NT2/D1 (cell line): ENCODE measurements around the gene FTSJ3.

Experiments
- DNase-seq: peaks from one replicate; pipeline ENCODE4 v3.0.0-alpha.2; 2011; ENCODE audit warnings: low read depth, low spot score
- H3K27me3 ChIP-seq: 2 replicates; pipeline ENCODE4 v1.6.0; 2011; ENCODE audit warnings: mild to moderate bottlenecking; ENCODE audit not compliant: insufficient read length, insufficient read depth
- H3K36me3 ChIP-seq: 2 replicates; pipeline ENCODE4 v1.6.1; 2011; ENCODE audit warnings: mild to moderate bottlenecking, low read length, mixed read lengths; ENCODE audit not compliant: insufficient read depth, insufficient read length
- H3K4me1 ChIP-seq: 2 replicates; pipeline ENCODE4 v1.5.1; 2011; ENCODE audit not compliant: insufficient read depth, insufficient read length
- H3K4me3 ChIP-seq: 2 replicates; pipeline ENCODE4 v1.5.1; 2011; ENCODE audit warnings: low read depth; ENCODE audit not compliant: insufficient read length
- H3K9ac ChIP-seq: 2 replicates; pipeline ENCODE4 v1.6.0; 2011; ENCODE audit warnings: low read depth; ENCODE audit not compliant: insufficient read length
- H3K9me3 ChIP-seq: 2 replicates; pipeline ENCODE4 v1.5.1; 2011; ENCODE audit warnings: mild to moderate bottlenecking, low read length; ENCODE audit not compliant: insufficient read depth
- SUZ12 ChIP-seq: IDR thresholded peaks from 2 replicates; pipeline ENCODE4 v1.6.1; 2011; ENCODE audit not compliant: insufficient read length, insufficient read depth; ENCODE audit errors: extremely low read depth
- YY1 ChIP-seq: IDR thresholded peaks from 2 replicates; pipeline ENCODE4 v1.6.1; 2011; ENCODE audit not compliant: insufficient read length, insufficient read depth
- ZNF274 ChIP-seq: IDR thresholded peaks from 2 replicates; pipeline ENCODE4 v1.6.1; 2011; ENCODE audit warnings: mild to moderate bottlenecking, low read depth, low read length

FTSJ3 gene

DNA sequence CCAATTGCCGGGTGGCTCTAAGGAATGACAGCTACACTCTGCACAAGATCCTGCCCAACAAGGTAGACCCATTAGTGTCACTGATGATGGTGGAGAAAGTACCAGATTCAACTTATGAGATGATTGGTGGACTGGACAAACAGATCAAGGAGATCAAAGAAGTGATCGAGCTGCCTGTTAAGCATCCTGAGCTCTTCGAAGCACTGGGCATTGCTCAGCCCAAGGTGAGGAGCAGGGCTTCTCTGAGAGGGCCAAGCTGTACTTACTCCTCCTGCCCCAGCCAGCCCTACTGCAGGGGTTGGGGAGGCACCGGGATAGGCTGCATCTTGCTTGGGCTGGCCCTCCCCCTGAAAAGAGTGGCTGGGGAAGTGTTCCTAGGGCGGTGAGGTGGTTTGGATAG, 2.8 kb upstream of the FTSJ3 start:
- TF ChIP-seq YY1, result no peak
- TF ChIP-seq SUZ12, result no peak
- no peak for TF ChIP-seq ZNF274
- H3K4me1 ChIP-seq, result peaks cover 6% of the 10 kb centered on the region
- H3K9me3 ChIP-seq, result no peaks in the 10 kb centered on the region
- H3K27me3 ChIP-seq, result no peaks in the 10 kb centered on the region
- no peak for DNase-seq
- H3K9ac ChIP-seq, result no peak overlapping the region
- H3K36me3 ChIP-seq, result peaks cover 84% of the 10 kb centered on the region
- no peak overlapping the region for H3K4me3 ChIP-seq

DNA sequence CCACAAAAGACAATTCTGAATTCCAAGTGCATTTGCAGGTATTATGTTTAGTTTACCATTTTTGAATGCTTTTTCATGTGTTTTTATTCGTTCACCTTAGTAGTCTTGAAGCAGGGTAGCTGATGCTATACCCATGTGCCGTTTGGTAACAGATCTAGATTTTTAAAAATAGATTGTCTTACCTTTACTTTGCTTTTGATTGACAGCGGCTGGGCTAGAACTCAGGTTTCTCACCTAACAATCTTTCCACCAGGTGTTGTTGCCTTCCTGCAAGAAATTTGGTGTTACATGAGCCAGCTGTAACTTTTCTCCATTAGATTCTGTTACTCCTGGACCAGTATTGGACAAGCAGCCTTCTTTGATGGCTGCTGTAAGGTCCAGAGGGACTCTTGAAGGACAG, 1.5 kb upstream of the FTSJ3 start:
- Histone ChIP-seq H3K36me3 (peaks cover 84% of the 10 kb centered on the region), H3K9ac (no peak overlapping the region), H3K27me3 (no peaks in the 10 kb centered on the region), H3K4me3 (no peak overlapping the region), H3K9me3 (no peaks in the 10 kb centered on the region), H3K4me1 (peaks cover 6% of the 10 kb centered on the region)
- no peak for DNase-seq
- TF ChIP-seq ZNF274 (no peak), YY1 (no peak)

DNA sequence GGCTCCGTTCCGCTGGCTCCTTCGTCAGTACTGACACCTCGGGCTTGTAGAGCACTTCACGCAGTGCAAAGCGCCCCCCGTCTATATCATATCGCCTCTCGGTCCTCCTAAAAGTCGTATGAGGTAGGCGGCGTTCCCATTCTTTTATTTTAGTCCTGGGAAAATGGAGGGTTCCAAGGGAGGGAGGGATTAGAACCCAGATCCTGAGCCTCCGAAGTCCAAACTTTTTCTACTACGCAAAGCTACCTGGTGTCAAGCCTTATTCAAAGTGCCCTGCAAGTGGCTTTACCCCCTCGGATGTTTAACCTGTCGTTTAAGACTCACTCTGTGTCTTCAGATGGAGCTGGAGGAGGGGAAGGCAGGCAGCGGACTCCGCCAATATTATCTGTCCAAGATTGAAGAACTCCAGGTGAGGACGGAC, 348 bp upstream of the FTSJ3 start:
- Histone ChIP-seq H3K36me3 (peaks cover 83% of the 10 kb centered on the region), H3K4me1 (peaks cover 4% of the 10 kb centered on the region), H3K9me3 (no peaks in the 10 kb centered on the region), H3K9ac (peak overlapping the region; percentile 92), H3K4me3 (peak overlapping the region; percentile 97), H3K27me3 (no peaks in the 10 kb centered on the region)
- no peak for DNase-seq
- TF ChIP-seq SUZ12, result no peak
- no peak for TF ChIP-seq ZNF274
- TF ChIP-seq YY1, result no peak

DNA sequence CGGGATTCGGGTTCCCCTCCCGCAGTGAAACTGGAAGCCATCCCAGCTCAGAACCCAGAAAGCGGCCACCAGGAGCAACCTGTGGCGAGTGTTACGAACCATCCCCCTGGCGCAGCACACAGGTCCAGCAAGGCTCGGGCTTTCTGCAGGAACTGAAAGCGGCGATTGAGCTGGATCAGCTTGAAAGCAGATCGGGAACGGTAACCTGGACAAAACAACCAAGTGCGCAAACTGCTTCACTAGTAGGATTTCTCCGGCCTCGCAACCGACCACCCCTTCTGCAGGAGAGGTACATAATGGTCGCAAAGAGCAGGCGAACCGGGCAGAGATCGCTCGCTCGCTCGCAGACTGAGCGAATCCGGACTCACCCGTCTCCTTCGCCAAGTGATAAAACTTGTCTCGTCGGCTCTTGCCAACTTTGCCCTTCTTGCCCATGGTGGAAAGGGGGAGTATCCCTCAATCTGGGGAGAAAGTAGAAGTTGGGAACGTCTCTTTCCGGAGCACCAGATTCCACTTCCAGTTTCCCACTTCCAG, 928 bp downstream of the FTSJ3 start:
- H3K4me3 ChIP-seq, result peak overlapping the region; percentile 97
- no peaks in the 10 kb centered on the region for H3K27me3 ChIP-seq
- no peaks in the 10 kb centered on the region for H3K9me3 ChIP-seq
- no peaks in the 10 kb centered on the region for H3K4me1 ChIP-seq
- peak overlapping the region; percentile 92 for H3K9ac ChIP-seq
- H3K36me3 ChIP-seq, result peaks cover 83% of the 10 kb centered on the region
- TF ChIP-seq YY1 (no peak), SUZ12 (no peak), ZNF274 (no peak)
- DNase-seq, result no peak

DNA sequence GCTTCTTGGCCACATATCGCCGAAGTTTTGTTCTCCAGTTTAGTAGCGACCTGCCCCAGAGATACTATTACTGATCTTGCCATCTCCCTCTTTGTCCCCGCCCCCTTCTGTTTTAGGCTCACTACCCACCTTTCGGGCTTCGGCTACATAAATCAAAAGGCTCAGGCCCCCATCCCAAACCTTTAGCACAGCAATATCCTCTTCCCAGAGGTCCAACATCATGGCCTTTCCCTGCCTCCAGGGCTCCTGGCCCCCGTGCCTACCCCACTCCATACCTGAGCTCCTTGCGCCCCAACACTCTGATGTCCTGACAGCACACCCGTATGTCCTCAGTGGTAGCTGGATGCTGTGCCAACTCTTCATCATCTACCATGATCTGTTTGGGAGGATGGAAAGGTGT, 3.1 kb downstream of the FTSJ3 start:
- H3K4me3 ChIP-seq, result no peak overlapping the region
- peaks cover 80% of the 10 kb centered on the region for H3K36me3 ChIP-seq
- no peaks in the 10 kb centered on the region for H3K27me3 ChIP-seq
- DNase-seq, result no peak
- no peaks in the 10 kb centered on the region for H3K4me1 ChIP-seq
- TF ChIP-seq YY1 (no peak), SUZ12 (no peak), ZNF274 (no peak)
- H3K9me3 ChIP-seq, result no peaks in the 10 kb centered on the region
- no peak overlapping the region for H3K9ac ChIP-seq

DNA sequence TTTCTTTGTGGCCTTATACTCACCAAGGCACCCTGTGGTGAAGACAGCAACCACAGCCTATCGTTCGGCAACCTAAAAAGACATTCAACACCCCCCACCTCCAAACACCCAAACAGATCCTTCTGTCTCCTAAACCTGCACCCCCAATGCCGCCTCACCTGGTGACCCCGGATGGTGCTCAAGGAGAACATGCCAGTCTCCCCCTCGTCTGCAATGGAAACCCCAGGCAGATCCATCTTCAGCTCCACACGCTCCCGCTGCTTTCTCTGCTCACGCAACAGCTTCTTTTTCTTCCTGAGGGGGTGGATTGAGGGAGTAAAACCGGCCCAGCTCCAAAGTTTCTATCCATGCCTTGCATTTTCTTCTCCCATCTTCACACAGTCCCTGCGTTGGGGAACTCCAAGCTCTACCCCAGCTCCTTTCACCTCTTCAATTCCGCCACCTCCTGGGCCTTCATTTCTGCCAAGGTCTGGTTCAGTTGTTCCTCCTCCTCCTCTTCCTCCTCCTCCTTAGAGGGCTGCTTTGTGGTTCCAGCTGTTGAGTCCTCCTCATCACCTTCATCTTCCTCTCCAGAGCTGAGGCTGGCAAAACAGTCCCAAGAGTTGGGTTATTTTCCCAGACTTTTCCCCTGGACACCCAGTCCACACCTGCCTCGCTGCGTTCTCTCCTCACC, 3.7 kb downstream of the FTSJ3 start:
- Histone ChIP-seq H3K4me3 (no peak overlapping the region), H3K36me3 (peaks cover 80% of the 10 kb centered on the region), H3K27me3 (no peaks in the 10 kb centered on the region), H3K9me3 (no peaks in the 10 kb centered on the region), H3K4me1 (no peaks in the 10 kb centered on the region), H3K9ac (no peak overlapping the region)
- no peak for TF ChIP-seq SUZ12
- no peak for TF ChIP-seq ZNF274
- TF ChIP-seq YY1, result no peak
- no peak for DNase-seq

DNA sequence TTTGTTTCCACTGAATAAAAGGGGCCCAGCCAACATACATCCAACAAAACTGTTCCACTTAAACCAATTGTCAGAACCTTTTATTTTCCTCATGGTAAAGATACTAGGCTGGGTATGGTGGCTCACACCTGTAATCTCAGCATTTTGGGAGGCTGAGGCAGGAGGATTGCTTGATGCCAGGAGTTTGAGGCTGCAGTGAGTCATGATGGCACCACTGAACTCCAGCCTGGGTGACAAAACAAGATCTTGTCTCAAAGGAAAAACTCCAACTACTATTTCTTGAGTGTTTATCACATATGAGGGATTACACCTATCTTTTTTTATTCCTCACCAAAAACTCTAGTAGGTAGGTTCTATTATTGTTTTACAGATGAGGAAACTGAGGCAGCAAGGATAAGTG, 4.9 kb downstream of the FTSJ3 start:
- Histone ChIP-seq H3K4me3 (no peak overlapping the region), H3K9ac (no peak overlapping the region), H3K36me3 (peaks cover 82% of the 10 kb centered on the region), H3K4me1 (no peaks in the 10 kb centered on the region), H3K9me3 (no peaks in the 10 kb centered on the region), H3K27me3 (no peaks in the 10 kb centered on the region)
- DNase-seq, result no peak
- TF ChIP-seq ZNF274, result no peak
- TF ChIP-seq SUZ12, result no peak
- TF ChIP-seq YY1, result no peak
